ENCODE measurements around the gene ASPRV1. TPM values are rescaled to one million over a fixed set of nuclear protein-coding genes. Genes with fewer than 3 reads are reported as not detected.

Gene ASPRV1
- total RNA-seq, result 1 to 10 TPM; 1.8 to 3.2 TPM

DNA sequence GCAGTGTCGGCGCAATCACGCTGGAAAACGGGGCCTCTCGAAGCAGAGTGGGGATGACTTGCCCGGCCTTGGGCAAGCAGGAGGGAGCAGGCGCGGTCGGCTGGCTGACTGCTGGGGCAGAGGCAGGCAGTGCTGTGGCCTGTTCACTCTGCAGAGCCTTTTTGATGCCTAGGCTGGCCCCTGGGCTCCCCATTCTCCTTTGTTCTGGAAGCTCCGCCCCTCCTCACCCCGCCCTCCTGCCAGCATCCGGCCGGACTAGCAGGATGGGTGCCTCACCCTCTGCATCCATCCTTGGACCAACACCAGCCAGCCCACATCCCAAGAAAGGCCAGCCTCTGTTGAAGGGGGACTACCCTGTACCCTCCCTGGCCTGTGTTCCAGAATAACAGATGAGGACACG, at the start of gene ASPRV1:
TSS of gene ASPRV1 (minus strand) at position 136 of the 400 bp plus-strand sequence. CDS start 195 bp downstream, outside the sequence.
- ATAC-seq (ENCODE audit: insufficient number of reproducible peaks, low FRiP score, low read depth) (no peak), DNase-seq (ENCODE audit: low spot score) (no peak)
- no peak within 1 kb of the TSS for H3K27ac ChIP-seq
- H3K4me1 ChIP-seq (ENCODE audit: control insufficient read depth in 1 of 2, low read depth in 2 of 2), result no peaks in the 10 kb centered on the region
- no peaks in the 10 kb centered on the region for H3K36me3 ChIP-seq
- H3K4me3 ChIP-seq, result no peak within 1 kb of the TSS
- no peaks in the 10 kb centered on the region for H3K9me3 ChIP-seq
- no peak for TF ChIP-seq CTCF (IDR thresholded peaks at IDR 0.05)
- H3K27me3 ChIP-seq (replicated peaks; ENCODE audit: insufficient read depth), result no peaks in the 10 kb centered on the region

- Histone ChIP-seq H3K9me3 (no peaks in the 10 kb centered on the region), H3K4me1 (ENCODE audit: control insufficient read depth in 1 of 2, low read depth in 2 of 2) (no peaks in the 10 kb centered on the region), H3K36me3 (no peaks in the 10 kb centered on the region), H3K27ac (no peak overlapping the region), H3K27me3 (replicated peaks; ENCODE audit: insufficient read depth) (no peaks in the 10 kb centered on the region), H3K4me3 (no peak overlapping the region)
- ATAC-seq (ENCODE audit: insufficient number of reproducible peaks, low FRiP score, low read depth), result no peak
- no peak for DNase-seq (ENCODE audit: low spot score)
- TF ChIP-seq CTCF (IDR thresholded peaks at IDR 0.05), result no peak
Observed at GRCh38 chr2:70010576-70011111, 49.2 kb upstream of the ASPRV1 start.

- H3K9me3 ChIP-seq, result no peaks in the 10 kb centered on the region
- DNase-seq (ENCODE audit: low spot score), result no peak
- ATAC-seq (ENCODE audit: insufficient number of reproducible peaks, low FRiP score, low read depth), result no peak
- no peak overlapping the region for H3K27ac ChIP-seq
- no peaks in the 10 kb centered on the region for H3K36me3 ChIP-seq
- no peak overlapping the region for H3K4me3 ChIP-seq
- H3K27me3 ChIP-seq (replicated peaks; ENCODE audit: insufficient read depth), result no peaks in the 10 kb centered on the region
- TF ChIP-seq CTCF (IDR thresholded peaks at IDR 0.05), result no peak
- H3K4me1 ChIP-seq (ENCODE audit: control insufficient read depth in 1 of 2, low read depth in 2 of 2), result no peaks in the 10 kb centered on the region
Observed at GRCh38 chr2:70009762-70010575, 48.5 kb upstream of the ASPRV1 start.

GRCh38 chr2:70008290-70008689, 46.9 kb upstream of the ASPRV1 start:
- Histone ChIP-seq H3K4me1 (ENCODE audit: control insufficient read depth in 1 of 2, low read depth in 2 of 2) (no peaks in the 10 kb centered on the region), H3K27ac (no peak overlapping the region), H3K36me3 (no peaks in the 10 kb centered on the region), H3K9me3 (no peaks in the 10 kb centered on the region), H3K4me3 (no peak overlapping the region), H3K27me3 (replicated peaks; ENCODE audit: insufficient read depth) (no peaks in the 10 kb centered on the region)
- no peak for TF ChIP-seq CTCF (IDR thresholded peaks at IDR 0.05)
- ATAC-seq (ENCODE audit: insufficient number of reproducible peaks, low FRiP score, low read depth) (no peak), DNase-seq (ENCODE audit: low spot score) (no peak)

- Histone ChIP-seq H3K4me1 (ENCODE audit: control insufficient read depth in 1 of 2, low read depth in 2 of 2) (no peaks in the 10 kb centered on the region), H3K36me3 (no peaks in the 10 kb centered on the region), H3K27me3 (replicated peaks; ENCODE audit: insufficient read depth) (no peaks in the 10 kb centered on the region), H3K27ac (no peak overlapping the region), H3K4me3 (no peak overlapping the region), H3K9me3 (no peaks in the 10 kb centered on the region)
- ATAC-seq (ENCODE audit: insufficient number of reproducible peaks, low FRiP score, low read depth) (no peak), DNase-seq (ENCODE audit: low spot score) (no peak)
- TF ChIP-seq CTCF (IDR thresholded peaks at IDR 0.05), result no peak
Observed at GRCh38 chr2:70007151-70007550, 45.7 kb upstream of the ASPRV1 start.

All from thoracic aorta (tissue), 2 donors.